Tibial artery (tissue), 4 donors: Measurements from ENCODE around the gene SLC9A9.

Experiments
- DNase-seq, 2 donors: peaks; one replicate each; pipeline ENCODE4 v3.0.0-alpha.2; 2019
- H3K27ac ChIP-seq, 2 donors: fragments of 200-600 bp; sonication (generic) in 1 of 2; 1 replicate in 1 of 2; 2 replicates in 1 of 2; pipeline ENCODE4 v1.5.1; 2018 to 2019; ENCODE audit warnings: mild to moderate bottlenecking in 1 of 2
- H3K27me3 ChIP-seq, 2 donors: fragments of 200-600 bp; sonication (generic) in 1 of 2; one replicate each; pipeline versions ENCODE4 v1.5.1 to v1.6.0; 2016 to 2019
- H3K36me3 ChIP-seq, 3 donors: fragments of 200-600 bp; sonication (generic) in 2 of 3; one replicate each; pipeline ENCODE4 v1.5.1; 2016 to 2019; ENCODE audit warnings: mild to moderate bottlenecking in 2 of 3
- H3K4me1 ChIP-seq, 4 donors: fragments of 200-600 bp; sonication (generic) in 2 of 4; 1 replicate in 3 of 4; 2 replicates in 1 of 4; pipeline ENCODE4 v1.5.1; 2016 to 2019
- H3K4me3 ChIP-seq, 2 donors: fragments of 200-600 bp; sonication (generic) in 1 of 2; 1 replicate in 1 of 2; 2 replicates in 1 of 2; pipeline ENCODE4 v1.5.1; 2018 to 2019; ENCODE audit warnings: mild to moderate bottlenecking in 2 of 2
- H3K9me3 ChIP-seq, 3 donors: fragments of 200-600 bp; sonication (generic) in 1 of 3; one replicate each; pipeline ENCODE4 v1.5.1; 2016 to 2019
- CTCF ChIP-seq, 2 experiments: fragments of 200-600 bp in 1 of 2; fragments of 450-650 bp in 1 of 2; IDR thresholded peaks; one replicate each; pipeline ENCODE4 v1.5.1; 2017 to 2019; ENCODE audit warnings: antibody characterized with exemption in 2 of 2, mild to moderate bottlenecking in 1 of 2, moderate library complexity in 1 of 2
- intact Hi-C: fragments of 100-400 bp; cut with DNase I; formaldehyde crosslinking; loops from one replicate; pipeline ENCODE4 v1.15.0; 2023; ENCODE audit warnings: low total_unique reads

Gene SLC9A9

GRCh38 chr3:143685491-143685890 lies 162.8 kb downstream of the SLC9A9 start:
- DNase-seq, result no peak
- no peaks in the 10 kb centered on the region for H3K36me3 ChIP-seq
- intact Hi-C loops, result no loop called here
- H3K4me3 ChIP-seq, result no peak overlapping the region
- H3K27me3 ChIP-seq, result no peaks in the 10 kb centered on the region
- H3K4me1 ChIP-seq, result no peaks in the 10 kb centered on the region
- no peaks in the 10 kb centered on the region for H3K9me3 ChIP-seq
- no peak for TF ChIP-seq CTCF (IDR thresholded peaks at IDR 0.05)
- H3K27ac ChIP-seq, result no peak overlapping the region

- Histone ChIP-seq H3K36me3 (no peaks in the 10 kb centered on the region), H3K9me3 (no peaks in the 10 kb centered on the region), H3K4me1 (peaks cover 0 to 7% (median 0%) of the 10 kb centered on the region in 4 donors), H3K27me3 (no peaks in the 10 kb centered on the region), H3K27ac (no peak overlapping the region), H3K4me3 (no peak overlapping the region)
- DNase-seq, result no peak
- no peak for TF ChIP-seq CTCF (IDR thresholded peaks at IDR 0.05)
- intact Hi-C loops, result no loop called here
Measured at GRCh38 chr3:143677430-143677829, 170.8 kb downstream of the SLC9A9 start.

GRCh38 chr3:143676747-143677146 lies 171.5 kb downstream of the SLC9A9 start:
- DNase-seq, result no peak
- Histone ChIP-seq H3K27me3 (no peaks in the 10 kb centered on the region), H3K4me3 (no peak overlapping the region), H3K36me3 (no peaks in the 10 kb centered on the region), H3K4me1 (peaks cover 0 to 7% (median 0%) of the 10 kb centered on the region in 4 donors), H3K27ac (no peak overlapping the region), H3K9me3 (no peaks in the 10 kb centered on the region)
- intact Hi-C loops, result no loop called here
- TF ChIP-seq CTCF (IDR thresholded peaks at IDR 0.05), result no peak

- intact Hi-C loops, result no loop called here
- no peak overlapping the region for H3K27ac ChIP-seq
- no peaks in the 10 kb centered on the region for H3K27me3 ChIP-seq
- no peaks in the 10 kb centered on the region for H3K36me3 ChIP-seq
- peaks cover 0 to 7% (median 0%) of the 10 kb centered on the region in 4 donors for H3K4me1 ChIP-seq
- no peak for TF ChIP-seq CTCF (IDR thresholded peaks at IDR 0.05)
- no peak overlapping the region for H3K4me3 ChIP-seq
- H3K9me3 ChIP-seq, result no peaks in the 10 kb centered on the region
- DNase-seq, result no peak
Measured at GRCh38 chr3:143676021-143676420, 172.2 kb downstream of the SLC9A9 start.

GRCh38 chr3:143674100-143674968 lies 173.9 kb downstream of the SLC9A9 start:
- Histone ChIP-seq H3K27me3 (no peaks in the 10 kb centered on the region), H3K4me1 (peaks cover 0 to 7% (median 0%) of the 10 kb centered on the region in 4 donors), H3K9me3 (no peaks in the 10 kb centered on the region), H3K4me3 (no peak overlapping the region), H3K36me3 (no peaks in the 10 kb centered on the region), H3K27ac (no peak overlapping the region)
- peak; percentile 76 to 78 for DNase-seq
- intact Hi-C loops, result no loop called here
- peak; percentile 68 to 86 for TF ChIP-seq CTCF (IDR thresholded peaks at IDR 0.05)
